Heart left ventricle (tissue), 16 donors: ENCODE results near the gene DUSP12. TPM values are rescaled to one million over a fixed set of nuclear protein-coding genes. Genes with fewer than 3 reads are reported as not detected.
"Not testable (repeated sequence)": the region's sequence is repeated elsewhere in the genome, so short reads cannot be mapped to it uniquely, and the experiment has no call there.

Experiments
- ATAC-seq, 4 donors: fragments of 200-7000 bp; cut with Tn5 transposase; one replicate each; pipeline ENCODE4 v1.9.1; 2020 to 2022; ENCODE audit warnings: moderate library complexity in 4 of 4, mild to moderate bottlenecking in 3 of 4, moderate number of reproducible peaks in 1 of 4
- DNase-seq, 5 donors: peaks; one replicate each; pipeline ENCODE4 v3.0.0-alpha.2; 2020
- H3K27ac ChIP-seq, 12 donors: fragments of 200-600 bp; sonication (generic) in 4 of 12; one replicate each; pipeline versions ENCODE4 v1.5.0 to v1.8.0; 2016 to 2022; ENCODE audit warnings: mild to moderate bottlenecking in 2 of 12
- H3K27me3 ChIP-seq, 9 donors: fragments of 200-600 bp; sonication (generic) in 2 of 9; one replicate each; pipeline versions ENCODE4 v1.5.1 to v1.8.0; 2016 to 2022; ENCODE audit warnings: mild to moderate bottlenecking in 3 of 9
- H3K36me3 ChIP-seq, 9 donors: fragments of 200-600 bp; sonication (generic) in 2 of 9; one replicate each; pipeline versions ENCODE4 v1.5.0 to v1.8.0; 2018 to 2022; ENCODE audit warnings: mild to moderate bottlenecking in 2 of 9
- H3K4me1 ChIP-seq, 12 donors: fragments of 200-600 bp; sonication (generic) in 4 of 12; one replicate each; pipeline versions ENCODE4 v1.5.0 to v1.8.0; 2016 to 2022; ENCODE audit warnings: mild to moderate bottlenecking in 3 of 12
- H3K4me3 ChIP-seq, 12 donors: fragments of 200-600 bp; sonication (generic) in 4 of 12; one replicate each; pipeline versions ENCODE4 v1.5.0 to v1.8.0; 2017 to 2022; ENCODE audit warnings: mild to moderate bottlenecking in 9 of 12, moderate library complexity in 4 of 12
- H3K9me3 ChIP-seq, 12 donors: fragments of 200-600 bp; sonication (generic) in 4 of 12; one replicate each; pipeline versions ENCODE4 v1.5.0 to v1.8.0; 2016 to 2022; ENCODE audit warnings: mild to moderate bottlenecking in 1 of 12
- POLR2A ChIP-seq, 2 donors: fragments of 450-650 bp; IDR thresholded peaks; one replicate each; pipeline ENCODE4 v1.6.1; 2017; ENCODE audit warnings: antibody characterized with exemption in 2 of 2, mild to moderate bottlenecking in 2 of 2, moderate library complexity in 2 of 2
- WGBS, 4 donors: extraction: QIAGEN DNeasy Blood & Tissue Kit in 2 of 4; methylation state at CpG; one replicate each; pipeline versions ENCODE4 v1.1.5 to v1.1.7; 2013 to 2018; 5-methylcytosine and 5-hydroxymethylcytosine counted together
- intact Hi-C, 10 donors: fragments of 100-400 bp; cut with DNase I; formaldehyde crosslinking; loops; one replicate each; pipeline versions ENCODE4 v1.11.1 to v1.14.2; 2022
- polyA plus RNA-seq, 2 donors: library from polyadenylated mRNA; stranded (reverse); fragments of 200-250 nt; gene quantifications; one replicate each; pipeline ENCODE4 v1.2.3, GENCODE V29; 2013
- total RNA-seq, 9 donors: library from RNA; depleted of rRNA in 2 of 9; stranded (reverse); fragments of >200 nt in 2 of 9; fragmentation: NEBNext Ultra II Directional in 3 of 9; extraction: Animal tissue kit (Norgen Biotek cat#: 25700) in 3 of 9; gene quantifications; one replicate each; pipeline versions ENCODE4 v1.1.0 to v1.2.4, GENCODE V29; 2016 to 2023
- TF ChIP-seq, protein P1 (sequence below), 12 donors: fragments of 200-600 bp; sonication (generic) in 4 of 12; IDR thresholded peaks; one replicate each; pipeline versions ENCODE4 v1.5.0 to v1.8.0; 2018 to 2022; ENCODE audit warnings: antibody characterized with exemption in 12 of 12, mild to moderate bottlenecking in 5 of 12
- donor health status: ischemic (EF 13 %, LVEDD 7.1; RV severe dilation, severe dysfunction).
- donor health status: healthy with polysubstance abuse.
- donor health status: DM: no; HTN: yes; CAD: no.
- donor health status: DM: no; HTN: no; CAD: no.
- donor health status: ischemic (EF 25% LVEDD 6.9; RV normal size, moderate dysfunction).
- donor health status: ischemic (EF 25% LVEDD 5.7; RV mildly dilated, moderate dysfunction).
- donor health status: healthy.
- donor health status: DM: yes; HTN: yes; CAD: no.
- donor health status: ischemic (EF 35%, LVEDD 5.7; RV mildly dilated, moderate dysfunction).
- donor health status: nonischemic (EF 11% LVEDD 7.7; RV severe dilation, severe dysfunction).
- donor health status: DM: yes; HTN: yes; CAD: no.
- donor health status: PGD.
- donor health status: ischemic (EF 29% LVEDD 5.4; RV normal size, mild dysfunction).
- donor health status: nonischemic (EF 23%, LVEDD 6.1; RV moderate dilation, normal function).

DUSP12 gene
- total and polyA plus RNA-seq, 11 donors = 5.2 to 18.1 (median 7.1) TPM

- DNase-seq (no peak), ATAC-seq (no peak)
- Histone ChIP-seq H3K27ac (no peak overlapping the region), H3K9me3 (no peaks in the 10 kb centered on the region), H3K36me3 (no peaks in the 10 kb centered on the region), H3K27me3 (no peaks in the 10 kb centered on the region), H3K4me3 (no peak overlapping the region), H3K4me1 (peaks cover 0 to 80% (median 26%) of the 10 kb centered on the region in 12 donors)
- intact Hi-C loops = no loop called here
- TF ChIP-seq POLR2A (IDR thresholded peaks at IDR 0.05) = no peak
- TF ChIP-seq, protein P1, sequence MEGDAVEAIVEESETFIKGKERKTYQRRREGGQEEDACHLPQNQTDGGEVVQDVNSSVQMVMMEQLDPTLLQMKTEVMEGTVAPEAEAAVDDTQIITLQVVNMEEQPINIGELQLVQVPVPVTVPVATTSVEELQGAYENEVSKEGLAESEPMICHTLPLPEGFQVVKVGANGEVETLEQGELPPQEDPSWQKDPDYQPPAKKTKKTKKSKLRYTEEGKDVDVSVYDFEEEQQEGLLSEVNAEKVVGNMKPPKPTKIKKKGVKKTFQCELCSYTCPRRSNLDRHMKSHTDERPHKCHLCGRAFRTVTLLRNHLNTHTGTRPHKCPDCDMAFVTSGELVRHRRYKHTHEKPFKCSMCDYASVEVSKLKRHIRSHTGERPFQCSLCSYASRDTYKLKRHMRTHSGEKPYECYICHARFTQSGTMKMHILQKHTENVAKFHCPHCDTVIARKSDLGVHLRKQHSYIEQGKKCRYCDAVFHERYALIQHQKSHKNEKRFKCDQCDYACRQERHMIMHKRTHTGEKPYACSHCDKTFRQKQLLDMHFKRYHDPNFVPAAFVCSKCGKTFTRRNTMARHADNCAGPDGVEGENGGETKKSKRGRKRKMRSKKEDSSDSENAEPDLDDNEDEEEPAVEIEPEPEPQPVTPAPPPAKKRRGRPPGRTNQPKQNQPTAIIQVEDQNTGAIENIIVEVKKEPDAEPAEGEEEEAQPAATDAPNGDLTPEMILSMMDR (IDR thresholded peaks at IDR 0.05) = no peak
Observed at GRCh38 chr1:161768986-161769672, 19.5 kb downstream of the DUSP12 start.

DNA sequence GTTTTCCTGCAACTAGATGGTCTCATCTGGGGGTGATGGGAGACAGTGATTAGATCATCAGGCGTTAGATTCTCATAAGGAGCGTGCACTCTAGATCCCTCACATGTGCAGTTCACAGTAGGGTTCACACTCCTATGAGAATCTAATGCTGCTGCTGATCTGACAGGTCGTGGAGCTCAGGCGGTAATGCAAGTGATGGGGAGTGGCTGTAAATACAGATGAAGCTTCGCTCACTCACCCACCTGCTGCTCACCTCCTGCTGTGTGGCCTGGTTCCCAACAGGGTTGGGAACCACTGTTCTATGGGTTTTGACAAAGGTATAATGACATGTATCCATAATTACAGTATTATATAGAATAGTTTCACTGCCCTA lies 20.1 kb downstream of the DUSP12 start:
- intact Hi-C loops, DNase-seq, H3K9me3 ChIP-seq, ATAC-seq, H3K36me3 ChIP-seq, H3K27ac ChIP-seq, H3K4me3 ChIP-seq, H3K27me3 ChIP-seq: not testable (repeated sequence)
- 82 to 91% (median 88%) methylated on average over 5 of the region's 5 CpGs for WGBS, 4 donors
- H3K4me1 ChIP-seq = peaks cover 0 to 84% (median 26%) of the 10 kb centered on the region in 12 donors

- no peaks in the 10 kb centered on the region for H3K27me3 ChIP-seq
- 94 to 98% (median 96%) methylated on average over 3 of the region's 3 CpGs for WGBS, 4 donors
- H3K36me3 ChIP-seq = no peaks in the 10 kb centered on the region
- intact Hi-C loops = no loop called here
- ATAC-seq (no peak), DNase-seq (no peak)
- H3K4me3 ChIP-seq = no peak overlapping the region
- TF ChIP-seq, protein P1 (IDR thresholded peaks at IDR 0.05) = no peak
- TF ChIP-seq POLR2A (IDR thresholded peaks at IDR 0.05) = no peak
- H3K9me3 ChIP-seq = no peaks in the 10 kb centered on the region
- peak overlapping the region in 1 of 12 donors; percentile 90 for H3K27ac ChIP-seq
- peaks cover 0 to 82% (median 26%) of the 10 kb centered on the region in 12 donors for H3K4me1 ChIP-seq
Observed at GRCh38 chr1:161770250-161770649, 20.7 kb downstream of the DUSP12 start.

GRCh38 chr1:161771161-161771560 lies 21.6 kb downstream of the DUSP12 start:
- Histone ChIP-seq H3K4me3 (peak overlapping the region in 1 of 12 donors; percentile 4), H3K27ac (peak overlapping the region in 1 of 12 donors; percentile 90), H3K9me3 (no peaks in the 10 kb centered on the region), H3K36me3 (no peaks in the 10 kb centered on the region), H3K4me1 (peaks cover 0 to 82% (median 26%) of the 10 kb centered on the region in 12 donors), H3K27me3 (no peaks in the 10 kb centered on the region)
- intact Hi-C loops = no loop called here
- WGBS, 4 donors = 77 to 80% (median 78%) methylated on average over 5 of the region's 5 CpGs
- DNase-seq (no peak), ATAC-seq (no peak)
- no peak for TF ChIP-seq POLR2A (IDR thresholded peaks at IDR 0.05)
- TF ChIP-seq, protein P1 (IDR thresholded peaks at IDR 0.05) = no peak

GRCh38 chr1:161771973-161772372 lies 22.4 kb downstream of the DUSP12 start:
- Histone ChIP-seq H3K4me1 (peaks cover 0 to 81% (median 23%) of the 10 kb centered on the region in 12 donors), H3K4me3 (no peak overlapping the region), H3K27me3 (no peaks in the 10 kb centered on the region), H3K9me3 (no peaks in the 10 kb centered on the region), H3K27ac (peak overlapping the region in 3 of 12 donors; percentile 5 to 90 (median 28)), H3K36me3 (no peaks in the 10 kb centered on the region)
- WGBS, 4 donors = 69 to 75% (median 71%) methylated on average over 2 of the region's 2 CpGs
- TF ChIP-seq, protein P1 (IDR thresholded peaks at IDR 0.05) = no peak
- TF ChIP-seq POLR2A (IDR thresholded peaks at IDR 0.05) = no peak
- ATAC-seq (peak in 2 of 4 donors; percentile 18 to 33), DNase-seq (no peak)
- intact Hi-C loops = no loop called here
